ENCODE data around the gene VSX1.

The VSX1 gene

DNA sequence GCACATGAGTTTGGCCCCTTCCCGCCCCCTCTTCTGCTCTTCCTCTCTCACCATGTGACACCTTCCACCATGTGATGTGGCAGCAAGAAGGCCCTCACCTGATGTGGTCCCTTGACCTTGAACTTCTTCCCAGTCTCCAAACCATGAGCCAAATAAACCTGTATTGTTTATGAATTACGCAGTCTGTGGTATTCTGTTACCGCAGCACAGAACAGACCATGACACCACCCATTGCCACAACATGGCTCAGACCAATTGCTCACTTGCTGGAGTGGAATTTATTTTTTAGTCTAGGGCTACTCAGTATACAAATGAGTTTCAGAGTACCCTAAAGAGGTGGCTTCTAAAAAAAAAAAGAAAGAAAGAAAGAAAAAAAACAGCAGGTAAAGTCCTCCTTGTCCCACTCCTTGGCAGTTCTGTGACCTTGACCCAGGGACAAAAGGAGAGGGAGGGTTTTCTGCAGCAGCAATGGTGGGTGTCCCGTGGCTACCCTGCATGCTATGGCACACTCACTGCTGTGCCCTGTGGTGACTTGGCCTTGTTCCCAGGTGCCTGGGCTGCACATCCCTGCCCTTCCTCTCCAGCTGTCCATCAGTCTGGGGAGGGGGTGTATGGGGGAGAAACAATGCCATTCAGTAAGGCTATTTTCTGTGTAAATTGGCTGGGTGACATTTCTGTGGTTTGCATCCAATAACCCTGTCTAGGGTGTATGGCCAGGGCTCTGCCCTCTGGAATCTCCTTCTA, 5.4 kb upstream of the VSX1 start:
- DNase-seq (no peak), ATAC-seq (no peak)

DNA sequence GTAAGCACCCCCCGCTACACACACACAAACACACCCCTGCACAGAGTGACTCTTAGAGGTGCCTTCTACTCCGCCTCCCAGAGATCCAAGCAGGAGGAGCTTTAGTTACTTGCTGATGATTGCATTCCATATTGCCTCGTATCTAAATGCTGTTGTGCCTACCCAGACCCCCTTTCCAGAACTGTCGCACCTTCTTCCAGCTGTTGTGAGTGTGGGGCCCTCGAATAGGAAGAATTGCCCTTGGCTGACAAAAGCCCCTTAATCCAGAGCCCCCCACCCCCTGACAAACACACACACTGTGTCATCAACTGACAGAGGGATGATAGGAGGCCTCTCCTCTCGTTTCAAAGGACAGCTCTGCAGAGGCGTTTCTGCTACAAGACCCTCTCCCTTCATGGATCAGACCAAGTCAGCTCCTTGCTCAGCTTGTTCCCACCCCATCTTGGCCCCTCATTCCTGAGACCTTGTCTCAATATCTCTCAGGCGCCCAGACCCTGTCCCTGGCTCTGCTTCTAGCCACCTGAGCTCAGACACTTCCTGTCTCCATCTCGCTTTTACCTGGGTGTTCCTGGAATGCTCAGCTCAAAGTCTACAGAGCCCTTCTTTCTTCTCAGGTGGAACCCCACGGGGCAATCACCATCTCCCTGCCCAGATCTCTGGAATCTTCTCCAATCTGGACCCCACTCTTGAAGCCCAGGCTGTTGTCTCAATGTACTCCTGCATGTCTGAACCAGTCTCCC, 4.0 kb upstream of the VSX1 start:
- DNase-seq (no peak), ATAC-seq (no peak)

DNA sequence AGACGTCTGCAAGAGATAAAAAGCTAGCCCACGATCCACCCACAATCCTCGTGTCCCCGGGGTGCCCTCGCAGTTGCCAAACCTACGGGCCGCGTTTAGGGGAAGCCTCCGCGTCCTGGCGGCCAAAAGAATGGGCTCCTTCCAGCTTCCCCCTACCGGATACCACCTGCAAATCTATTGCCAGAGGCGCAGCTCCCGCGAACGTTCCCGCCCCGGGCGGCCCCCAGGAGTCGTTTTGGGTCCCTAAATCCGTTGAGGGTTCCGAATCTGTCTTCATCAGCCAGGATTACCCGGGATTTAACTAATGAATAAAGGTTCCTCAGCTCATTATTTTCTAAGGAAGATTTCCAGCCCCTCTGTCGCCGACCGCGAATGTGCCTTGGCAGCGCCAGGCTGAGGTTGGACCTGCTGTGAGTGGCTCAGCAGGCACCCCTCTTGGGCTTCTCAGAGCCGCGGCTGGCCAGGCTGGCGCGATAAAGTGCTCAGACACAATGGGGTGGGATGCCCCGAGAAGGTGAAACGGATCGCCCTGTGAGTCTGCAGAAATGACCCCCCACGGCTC, 2.8 kb upstream of the VSX1 start:
- ATAC-seq (peak; percentile 4), DNase-seq (peak; percentile 34)

DNA sequence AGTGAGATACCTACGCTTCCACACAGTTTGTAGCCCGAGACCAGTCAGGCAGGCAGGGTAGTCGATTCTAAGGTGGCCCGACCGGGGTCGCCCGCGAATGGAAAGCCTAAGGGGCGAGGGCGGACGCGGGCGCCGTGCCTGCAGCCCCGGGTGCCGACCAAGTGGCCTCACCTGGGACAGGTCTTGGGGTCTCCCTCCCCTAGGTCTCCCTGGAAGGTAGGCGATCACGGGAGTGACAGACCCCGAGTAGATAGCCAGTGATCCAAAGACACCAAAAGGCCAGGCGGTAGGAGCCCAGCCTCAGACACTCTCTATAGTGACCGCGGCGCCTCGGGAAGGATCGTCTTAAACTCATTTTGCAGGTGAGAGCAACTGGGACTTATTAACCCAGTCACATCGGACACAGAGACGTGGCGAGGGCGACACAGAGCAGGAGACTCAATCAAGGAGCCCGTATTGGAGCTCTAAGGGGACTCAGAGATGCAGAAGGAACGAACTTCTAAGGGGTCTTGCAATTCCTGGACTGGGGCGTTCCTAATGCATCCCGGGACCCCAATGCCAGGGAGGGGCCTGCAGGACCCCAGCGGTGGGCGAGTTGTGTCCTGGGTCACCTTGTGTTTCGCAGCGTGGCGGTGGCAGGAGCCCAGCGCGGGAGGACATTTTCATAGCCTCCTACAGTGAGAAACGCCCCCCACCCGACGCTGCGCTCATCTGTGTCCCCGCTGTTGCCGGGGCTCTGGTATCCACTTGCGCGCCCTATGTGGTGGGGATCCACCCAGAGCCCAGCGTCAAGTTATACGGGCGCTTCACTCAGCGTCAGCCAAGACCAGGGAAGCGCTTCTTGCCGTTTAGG, 2.1 kb upstream of the VSX1 start:
- peak; percentile 72 for DNase-seq
- ATAC-seq = peak; percentile 61

DNA sequence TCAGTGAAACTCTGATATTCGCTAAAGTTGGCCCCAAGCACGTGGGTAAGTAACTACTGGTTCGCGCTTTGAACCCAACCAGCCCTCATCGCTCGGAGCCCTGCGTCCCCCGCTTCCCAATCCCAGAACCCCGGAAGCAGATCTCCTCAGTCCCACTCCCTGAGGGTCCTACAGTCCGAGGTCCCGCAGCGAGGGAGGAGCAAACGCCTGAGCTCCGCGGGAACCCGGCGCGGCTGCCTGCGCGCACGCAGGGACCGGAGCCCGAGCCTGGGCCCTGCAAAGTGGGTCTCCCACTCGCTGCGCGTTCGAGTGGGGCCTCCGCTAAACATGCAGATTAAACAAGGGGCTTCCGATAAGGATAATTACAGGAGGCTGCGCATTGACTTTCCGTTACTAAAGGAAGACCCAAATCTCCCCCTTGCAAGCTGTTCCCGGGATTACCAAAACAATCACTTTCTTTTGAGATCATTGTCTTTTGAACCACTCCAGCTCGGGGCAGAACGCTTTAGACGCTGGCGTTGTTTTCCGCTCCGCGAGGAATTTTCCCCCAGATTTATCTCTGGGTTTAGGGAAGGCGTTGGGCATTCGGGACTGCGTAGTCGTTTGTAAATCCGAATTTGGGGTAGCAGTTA, 1.3 kb upstream of the VSX1 start:
- DNase-seq = no peak
- no peak for ATAC-seq

DNA sequence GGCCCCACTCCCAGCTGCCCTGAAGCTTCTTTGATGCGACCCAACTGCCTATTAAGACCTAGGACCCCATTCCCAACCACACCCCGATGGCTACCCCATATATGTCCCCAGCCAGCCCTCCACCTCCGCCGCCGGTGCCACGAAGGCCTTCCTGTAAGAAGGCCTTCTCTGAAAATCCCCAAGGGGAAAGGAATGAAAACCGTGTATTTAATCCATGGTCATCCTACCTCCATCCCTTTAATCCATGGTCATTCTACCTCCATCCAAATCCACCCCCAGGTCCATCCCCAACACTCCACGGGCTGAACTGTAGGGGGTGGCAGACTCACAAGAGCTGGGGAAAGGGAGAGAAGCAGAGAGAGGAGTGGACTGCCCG, 545 bp upstream of the VSX1 start:
- ATAC-seq (no peak), DNase-seq (no peak)

DNA sequence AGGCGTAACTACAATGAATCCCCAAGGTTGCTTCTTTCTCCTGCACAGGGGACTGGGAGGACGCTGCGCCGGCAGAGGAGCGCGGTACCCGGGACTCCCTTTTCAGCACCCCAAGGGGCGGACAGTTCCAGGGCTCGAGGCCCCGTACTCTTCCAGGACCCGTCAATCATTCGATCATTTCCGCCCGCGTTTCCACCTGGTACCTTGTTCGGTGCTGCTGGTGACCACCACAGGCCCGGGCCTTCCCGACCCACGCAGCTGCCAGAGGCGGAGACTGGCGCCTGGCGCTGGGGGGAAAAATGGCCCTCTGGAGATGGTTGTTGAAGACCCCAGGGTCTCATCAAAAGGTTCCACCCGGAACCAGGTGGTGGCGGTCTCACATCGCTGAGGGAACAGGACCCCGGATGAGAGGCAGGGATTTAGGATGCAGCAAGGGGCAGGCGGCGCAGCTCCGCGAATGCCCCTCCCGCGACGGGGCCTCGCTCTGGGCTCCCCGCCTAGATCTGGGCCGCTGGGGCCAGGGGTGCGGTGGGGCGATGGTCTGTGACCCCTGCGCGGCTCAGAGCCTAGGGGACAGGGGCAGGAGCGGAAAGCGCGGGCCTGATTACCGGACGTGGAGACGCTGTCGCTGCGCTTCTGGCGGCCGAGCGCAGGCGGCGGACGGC, 744 bp downstream of the VSX1 start:
- DNase-seq (peak; percentile 53), ATAC-seq (no peak)

DNA sequence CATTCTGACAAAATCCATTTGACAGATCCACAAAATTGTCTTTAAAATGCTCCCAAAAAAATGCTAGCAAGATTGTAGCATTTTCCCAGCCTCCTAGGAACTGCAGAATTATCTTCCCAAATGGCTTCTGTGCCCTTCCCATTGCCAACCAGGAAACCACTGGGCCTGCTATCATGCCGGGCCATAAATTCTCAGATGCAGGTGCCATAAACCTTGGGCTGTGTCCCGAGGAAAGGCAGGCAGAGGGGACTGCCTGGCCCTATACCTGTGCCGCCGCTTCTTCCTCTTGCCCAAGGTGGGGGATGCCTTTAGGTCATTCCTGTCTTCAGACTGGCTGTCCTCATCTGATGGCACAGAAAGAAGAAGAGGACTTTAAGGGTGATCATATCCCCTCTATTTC, 2.8 kb downstream of the VSX1 start:
- DNase-seq (no peak), ATAC-seq (no peak)

DNA sequence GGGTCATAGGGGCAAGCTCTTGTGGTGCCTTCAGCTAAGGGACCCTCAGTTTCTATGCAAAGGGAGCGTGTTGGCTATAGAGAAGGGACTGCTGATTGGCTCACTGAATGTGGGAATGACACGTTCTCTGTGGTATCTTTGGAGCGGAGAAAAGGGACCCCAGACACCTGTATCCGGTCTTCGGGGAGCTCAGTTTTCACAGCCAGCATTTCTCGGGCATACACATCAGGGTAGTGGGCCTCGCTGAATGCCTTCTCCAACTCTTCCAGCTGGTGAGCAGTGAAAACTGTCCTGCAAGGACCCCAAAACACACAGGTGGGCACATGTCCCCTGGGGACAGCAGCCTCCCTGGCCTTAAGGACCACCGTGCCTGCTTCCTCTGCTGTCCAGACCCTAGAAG, 3.3 kb downstream of the VSX1 start:
- ATAC-seq (no peak), DNase-seq (no peak)

DNA sequence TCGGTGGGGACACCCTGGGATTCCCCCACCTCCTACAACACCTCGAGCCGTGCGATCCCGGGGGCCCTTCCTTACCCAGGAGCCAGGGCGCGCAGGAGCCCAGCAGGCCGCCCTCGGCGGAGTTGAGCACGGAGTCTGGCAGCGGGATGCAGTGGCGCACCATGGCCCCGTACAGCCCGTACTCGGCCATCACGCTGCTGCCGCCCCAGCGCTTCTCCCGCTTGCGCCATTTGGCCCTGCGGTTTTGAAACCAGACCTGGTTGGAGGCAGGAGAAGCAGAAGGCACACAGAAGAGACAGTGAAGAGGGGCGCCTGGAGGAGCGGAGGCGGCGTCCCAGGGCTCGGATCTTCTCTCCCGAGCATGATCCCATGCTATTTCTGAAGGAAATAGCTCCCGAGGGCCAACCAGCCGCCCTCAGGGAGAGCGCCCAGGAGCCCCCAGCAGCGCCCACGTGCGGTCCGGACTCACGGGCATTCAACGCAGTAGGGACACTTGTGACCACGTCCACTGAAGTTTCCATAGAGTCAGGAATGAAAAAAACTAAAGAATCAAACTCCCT, 4.3 kb downstream of the VSX1 start:
- ATAC-seq = peak; percentile 38
- no peak for DNase-seq

DNA sequence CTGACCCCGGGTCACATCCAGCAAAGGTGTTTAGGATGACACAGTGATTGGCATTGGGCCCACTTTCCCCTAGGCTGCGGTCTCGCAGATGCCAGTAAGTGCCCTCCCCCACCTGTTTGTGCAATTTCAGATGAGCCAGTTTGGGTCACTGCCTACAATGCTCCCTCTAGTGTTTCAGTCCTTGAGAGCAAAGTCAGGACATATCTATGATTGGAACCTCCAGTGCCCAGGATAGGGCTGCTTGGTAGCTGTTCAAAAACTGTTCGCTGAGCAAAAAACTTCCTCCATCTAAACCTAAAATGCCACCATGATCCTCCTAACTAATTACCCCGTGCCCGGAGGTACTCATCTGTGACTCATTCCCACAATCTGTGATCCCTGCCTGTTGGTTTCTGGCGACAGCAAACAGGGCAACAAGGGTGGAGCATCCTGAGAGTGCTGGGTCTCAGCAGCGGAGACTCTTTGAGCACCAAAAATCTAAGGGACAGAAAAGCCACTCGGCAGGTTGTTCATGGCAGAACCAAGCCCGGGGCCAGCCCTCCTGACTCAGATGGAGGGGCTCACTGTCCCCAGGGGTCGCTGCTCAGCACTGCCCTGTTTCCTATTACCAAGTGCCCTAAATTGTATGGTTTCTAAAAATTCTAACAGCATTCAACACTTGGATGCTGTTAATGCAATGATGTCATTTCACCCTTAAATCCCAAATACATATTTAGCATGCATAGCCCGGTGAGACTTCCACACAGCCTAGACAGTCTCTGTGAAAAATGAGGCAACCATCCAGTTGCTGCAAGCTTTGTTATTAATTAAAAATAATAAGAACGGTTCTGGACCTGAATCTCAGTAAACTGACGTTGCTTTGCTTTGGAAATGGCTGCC, 5.0 kb downstream of the VSX1 start:
- ATAC-seq (peak; percentile 50), DNase-seq (no peak)

DNA sequence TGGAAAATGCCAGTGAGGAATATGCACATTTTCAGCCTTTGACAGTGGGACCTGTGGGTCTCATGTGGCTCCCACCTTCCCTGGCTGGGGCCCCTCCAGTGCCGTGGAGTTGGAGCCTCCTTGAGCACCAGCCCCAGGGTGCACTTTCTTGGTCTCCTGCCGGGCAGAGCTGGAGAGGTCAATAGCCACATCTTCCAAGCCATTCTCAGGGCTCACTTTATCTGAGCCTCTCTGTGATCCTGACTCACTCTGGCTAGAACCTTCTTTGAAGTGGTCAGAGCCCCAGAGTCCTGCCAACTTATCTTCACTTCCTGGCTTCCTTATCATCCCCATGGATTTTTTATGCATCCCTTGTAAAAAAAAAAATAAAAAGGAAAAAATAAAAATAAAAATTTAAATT, 5.7 kb downstream of the VSX1 start:
- no peak for ATAC-seq
- DNase-seq = no peak

DNA sequence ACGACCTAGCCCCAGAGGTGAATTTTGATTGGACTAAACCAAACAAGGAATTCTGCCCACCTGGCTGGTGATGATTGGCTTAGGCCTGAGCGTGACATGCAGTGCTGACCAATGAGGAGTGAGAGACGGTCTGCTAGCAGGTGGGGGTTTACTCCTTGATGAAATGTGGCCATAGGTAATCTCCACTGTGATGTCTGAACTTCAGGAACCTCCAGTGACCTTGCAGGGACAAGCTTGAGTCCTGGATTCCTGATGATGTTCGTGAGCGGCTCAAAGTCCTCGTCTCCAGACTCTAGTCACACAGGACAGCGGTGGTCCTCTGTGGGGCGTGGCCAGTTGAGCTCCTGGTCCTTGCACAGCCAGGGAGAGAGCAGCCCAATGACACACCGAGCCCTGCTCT, 8.4 kb downstream of the VSX1 start:
- DNase-seq = no peak
- no peak for ATAC-seq

DNA sequence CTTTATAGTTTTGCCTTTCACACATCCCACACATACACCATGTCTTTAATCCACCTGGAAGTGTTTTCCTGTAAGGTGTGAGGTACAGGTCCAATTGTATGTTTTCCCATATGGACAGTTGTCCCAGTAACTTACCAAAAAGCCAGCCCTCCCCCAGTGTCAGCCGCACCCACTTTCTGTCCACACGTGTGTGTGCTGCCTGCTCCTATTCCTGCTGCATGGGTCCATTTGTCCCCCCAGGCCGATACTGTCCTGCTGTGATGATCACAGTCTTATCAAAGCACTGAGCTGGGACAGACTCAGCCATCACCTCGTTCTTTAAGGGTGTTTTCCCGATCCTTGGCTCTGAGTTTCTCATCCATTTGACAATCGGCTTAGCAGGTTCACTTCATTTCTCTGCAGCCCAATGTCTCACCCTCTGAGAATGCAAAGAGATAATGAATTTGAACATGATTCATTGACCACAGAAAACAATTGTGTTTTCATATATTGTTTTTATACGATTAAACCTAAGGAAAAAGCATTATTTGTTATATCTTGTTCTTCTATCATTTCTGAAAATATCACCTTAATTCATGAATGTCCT, 9.6 kb downstream of the VSX1 start:
- ATAC-seq (no peak), DNase-seq (no peak)

DNA sequence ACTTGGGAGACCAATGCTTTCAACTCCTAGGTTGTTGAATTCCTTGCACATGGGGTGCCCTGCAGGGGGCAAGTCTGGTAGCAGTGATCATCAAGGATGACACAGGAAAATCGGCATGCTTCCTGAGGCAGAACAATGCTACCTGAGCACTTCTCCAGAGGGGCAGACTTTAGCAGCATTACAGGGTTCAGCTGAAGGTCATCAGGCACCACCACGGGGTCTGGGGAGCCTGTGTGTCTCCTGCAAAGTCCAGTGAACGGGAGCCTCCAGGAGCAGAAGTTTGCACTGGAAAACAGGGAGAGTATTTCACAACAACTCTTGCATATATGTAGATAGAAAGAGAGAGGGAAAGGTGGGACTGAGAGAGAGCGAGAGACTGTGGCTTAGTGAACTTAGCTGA, 10.2 kb downstream of the VSX1 start:
- DNase-seq (no peak), ATAC-seq (no peak)

DNA sequence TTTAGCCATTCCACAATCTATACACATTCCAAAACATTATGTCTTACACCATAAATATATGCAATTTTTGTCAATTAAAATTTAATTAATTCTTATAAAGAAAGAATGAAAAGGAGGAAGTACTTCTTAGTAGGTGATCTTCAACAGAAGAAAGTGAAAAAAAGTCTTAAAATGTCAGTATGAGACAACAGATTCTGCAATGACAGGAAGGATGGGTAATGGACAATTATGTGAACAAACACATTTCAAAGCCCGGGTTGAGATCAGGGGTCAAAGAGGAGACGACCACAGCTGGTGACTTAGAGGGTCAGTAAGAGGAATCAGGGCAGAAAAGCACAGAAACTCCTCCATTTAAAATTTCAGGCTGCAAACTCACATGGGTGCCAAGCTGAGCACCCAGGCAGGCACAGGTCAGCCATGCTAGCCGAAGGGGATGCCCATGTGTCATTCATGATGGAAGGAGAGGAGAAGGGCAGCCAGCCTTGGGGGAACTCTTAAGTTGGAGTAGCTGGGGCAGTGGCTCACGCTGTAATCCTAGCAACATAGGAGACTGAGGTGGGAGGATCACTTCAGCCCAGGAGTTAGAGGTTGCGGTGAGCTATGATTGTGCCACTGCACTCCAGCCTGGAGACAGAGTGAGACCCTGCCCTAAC, 11.0 kb downstream of the VSX1 start:
- DNase-seq (no peak), ATAC-seq (no peak)

DNA sequence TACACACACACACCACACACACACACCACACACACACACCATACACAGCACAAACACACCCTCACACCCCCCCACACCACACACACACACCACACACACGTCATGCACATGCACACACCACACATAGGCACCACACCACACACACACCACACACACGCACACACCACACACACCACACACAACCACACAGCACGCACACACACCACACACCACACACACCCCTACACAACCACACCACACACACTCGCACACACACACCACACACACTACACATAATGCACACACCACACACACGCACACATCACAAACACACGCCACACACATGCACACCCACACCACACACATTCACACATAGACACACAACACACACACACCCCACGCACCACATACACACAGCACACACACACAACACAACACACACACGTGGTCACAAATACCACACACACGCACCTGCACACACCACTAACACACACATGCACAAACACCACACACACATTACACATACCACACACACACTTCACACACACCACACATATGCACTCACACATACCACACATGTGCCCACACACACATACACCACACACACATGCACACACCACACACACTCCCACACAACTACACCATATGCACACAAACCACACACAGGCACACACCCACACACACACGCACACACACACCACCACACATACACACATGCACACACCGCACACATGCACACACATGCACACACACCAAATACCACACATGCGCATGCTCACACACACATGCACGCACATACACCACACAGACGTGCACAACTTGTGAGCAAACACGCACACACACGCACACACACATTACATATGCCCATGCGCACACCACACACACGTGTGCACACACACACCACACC, 14.6 kb downstream of the VSX1 start:
- no peak for DNase-seq
- no peak for ATAC-seq

DNA sequence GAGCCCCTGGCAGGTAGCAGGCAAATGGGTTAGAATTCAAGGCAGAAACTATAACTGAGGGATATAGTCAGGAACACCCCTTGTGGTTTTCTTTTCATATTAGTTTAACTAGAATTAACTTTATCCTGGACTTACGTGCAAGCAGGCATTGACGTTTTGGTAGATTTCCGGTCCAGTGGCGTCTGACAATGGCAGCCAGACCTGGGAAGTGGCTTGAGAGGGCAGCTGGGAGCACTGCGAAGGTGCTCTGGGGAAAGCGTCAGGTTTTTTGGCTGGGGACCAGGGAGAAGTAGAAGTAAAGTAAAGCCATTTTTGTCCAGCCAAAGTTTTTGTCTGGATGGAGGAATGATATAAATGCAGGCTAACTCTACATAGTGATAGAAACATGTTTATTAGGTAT, 15.6 kb downstream of the VSX1 start:
- no peak for DNase-seq
- no peak for ATAC-seq

All from stimulated activated naive CD8-positive, alpha-beta T cell treated with anti-CD3 and anti-CD28 coated beads, Interleukin-15, Interleukin-2, amounts not matched to agents 100 U/mL and 50 U/mL, for 24 hours (primary cell).